Skin of body (tissue), 3 donors: ENCODE measurements around the gene OR51B5. TPM values are rescaled to one million over a fixed set of nuclear protein-coding genes. Genes with fewer than 3 reads are reported as not detected.
"Not testable (repeated sequence)": the region's sequence is repeated elsewhere in the genome, so short reads cannot be mapped to it uniquely, and the experiment has no call there.

Experiments
- DNase-seq: peaks from one replicate; lab custom pipeline; 2025; lab: John Stamatoyannopoulos, UW
- small RNA-seq: library from RNA; depleted of rRNA; stranded (forward); fragments of <200 nt; gene quantifications from one replicate; pipeline ENCODE3, GENCODE V24; 2014; ENCODE audit warnings: low replicate concordance
- total RNA-seq: library from RNA; depleted of rRNA; stranded (reverse); fragments of >200 nt; gene quantifications from one replicate; pipeline ENCODE4 v1.2.3, GENCODE V29; 2014

Gene OR51B5
- total RNA-seq, 1 donor from 2014 or later = 0.30 TPM

GRCh38 chr11:5336331-5336730 lies 7.0 kb downstream of the OR51B5 start:
- DNase-seq = no peak

GRCh38 chr11:5335170-5335569 lies 8.2 kb downstream of the OR51B5 start:
- no peak for DNase-seq

GRCh38 chr11:5324197-5324596 lies 19.1 kb downstream of the OR51B5 start, which contains the start of gene OR51B2:
Gene OR51B2, minus strand, starts transcription at chr11:5324297. Its CDS starts 0 bp downstream, at chr11:5324297.
- no peak for DNase-seq

GRCh38 chr11:5317292-5317691 lies 26.0 kb downstream of the OR51B5 start:
- no peak for DNase-seq

GRCh38 chr11:5313326-5314023 lies 29.8 kb downstream of the OR51B5 start:
- not testable (repeated sequence) for DNase-seq

- DNase-seq = no peak
These were observed 32.9 kb downstream of the OR51B5 start for GRCh38 chr11:5310423-5310822.

- no peak for DNase-seq
These were observed 35.9 kb downstream of the OR51B5 start for GRCh38 chr11:5307256-5308019.

GRCh38 chr11:5304046-5304445 lies 39.3 kb downstream of the OR51B5 start:
- DNase-seq = no peak

GRCh38 chr11:5303626-5304025 lies 39.7 kb downstream of the OR51B5 start:
- DNase-seq = no peak

GRCh38 chr11:5301846-5302245 lies 41.5 kb downstream of the OR51B5 start, which contains the start of gene OR51B4:
Gene OR51B4, minus strand, starts transcription at chr11:5301946. Its CDS starts 0 bp downstream, at chr11:5301946.
- no peak for DNase-seq

- no peak for DNase-seq
These were observed 43.1 kb downstream of the OR51B5 start for GRCh38 chr11:5300251-5300650.

- no peak for DNase-seq
These were observed 44.9 kb downstream of the OR51B5 start for GRCh38 chr11:5298451-5298850.

- no peak for DNase-seq
These were observed 45.5 kb downstream of the OR51B5 start for GRCh38 chr11:5297721-5298323.

- DNase-seq = not testable (repeated sequence)
These were observed 48.9 kb downstream of the OR51B5 start for GRCh38 chr11:5294342-5294995.

GRCh38 chr11:5293028-5293427 lies 50.3 kb downstream of the OR51B5 start:
- no peak for DNase-seq

Small RNA genes within 50 kb of the gene (small RNA-seq; reads per million reads assigned to genes)
- gene AC104389.3 = not detected

Other genes with a start within 250 kb of the OR51B5 start
- gene OR52A5, start 205.2 kb downstream of the OR51B5 start, total RNA-seq = not detected
- not detected for gene OR52A1, start 188.8 kb downstream of the OR51B5 start, total RNA-seq
- not detected for gene OR51V1, start 142.8 kb downstream of the OR51B5 start, total RNA-seq
- 2,108 TPM for gene HBB, start 116.5 kb downstream of the OR51B5 start, total RNA-seq
- gene HBD, start 109.0 kb downstream of the OR51B5 start, total RNA-seq = not detected
- gene HBG1, start 93.7 kb downstream of the OR51B5 start, total RNA-seq = 299 TPM
- gene HBG2, start 88.7 kb downstream of the OR51B5 start, total RNA-seq = 12,811 TPM
- 27.0 TPM for gene HBE1, start 73.6 kb downstream of the OR51B5 start, total RNA-seq
- not detected for gene OR51B4, start 41.6 kb downstream of the OR51B5 start, total RNA-seq
- 0.59 TPM for gene OR51B2, start 19.2 kb downstream of the OR51B5 start, total RNA-seq
- not detected for gene OR51B6, start 8.0 kb upstream of the OR51B5 start, total RNA-seq
- gene OR51M1, start 40.3 kb upstream of the OR51B5 start, total RNA-seq = not detected
- not detected for gene OR51Q1, start 78.6 kb upstream of the OR51B5 start, total RNA-seq
- 0.59 TPM for gene OR51I1, start 98.0 kb upstream of the OR51B5 start, total RNA-seq
- not detected for gene OR51I2, start 105.8 kb upstream of the OR51B5 start, total RNA-seq
- not detected for gene OR52D1, start 145.2 kb upstream of the OR51B5 start, total RNA-seq
- gene UBQLN3, start 166.4 kb upstream of the OR51B5 start, total RNA-seq = 0.49 TPM
- 0.49 TPM for gene UBQLNL, start 173.2 kb upstream of the OR51B5 start, total RNA-seq
- gene OR52H1, start 205.0 kb upstream of the OR51B5 start, total RNA-seq = 0.59 TPM
- gene OR52B6, start 237.4 kb upstream of the OR51B5 start, total RNA-seq = not detected